ENCODE data around the gene GNG11. TPM values are rescaled to one million over a fixed set of nuclear protein-coding genes. Genes with fewer than 3 reads are reported as not detected.

Gene GNG11
- total RNA-seq, 1 donor from 2014 or later, result not detected

GRCh38 chr7:93960986-93961385 is 39.5 kb downstream of the GNG11 start:
- no peaks in the 10 kb centered on the region for H3K9me3 Mint-ChIP-seq (ENCODE audit: low read depth)
- no peak overlapping the region for H3K27ac Mint-ChIP-seq
- no peak for TF ChIP-seq CTCF (IDR thresholded peaks at IDR 0.05; ENCODE audit: unreplicated experiment)
- H3K27me3 Mint-ChIP-seq, result no peaks in the 10 kb centered on the region
- no peak overlapping the region for H3K4me3 Mint-ChIP-seq (ENCODE audit: low read depth)
- H3K4me1 Mint-ChIP-seq (ENCODE audit: low read depth), result no peaks in the 10 kb centered on the region
- no peaks in the 10 kb centered on the region for H3K36me3 Mint-ChIP-seq (ENCODE audit: insufficient read depth)
- no peak for DNase-seq (ENCODE audit: low spot score, unreplicated experiment)

DNA sequence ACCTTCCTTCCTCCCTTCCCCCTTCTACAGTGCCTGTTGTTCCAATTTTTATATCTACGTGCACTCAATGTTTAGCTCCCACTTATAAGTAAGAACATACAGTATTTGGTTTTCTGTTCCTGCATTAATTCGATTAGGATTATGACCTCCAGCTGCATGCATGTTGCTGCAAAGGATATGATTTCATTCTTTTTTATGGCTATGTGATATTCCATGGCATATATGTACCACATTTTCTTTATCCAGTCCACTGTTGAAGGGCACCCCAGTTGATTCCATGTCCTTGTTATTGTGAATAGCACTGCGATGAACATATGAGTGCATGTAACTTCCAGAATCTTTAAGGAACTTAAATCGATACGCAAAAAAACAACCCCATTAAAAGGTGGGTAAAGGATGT is 42.7 kb downstream of the GNG11 start:
- no peaks in the 10 kb centered on the region for H3K4me1 Mint-ChIP-seq (ENCODE audit: low read depth)
- no peaks in the 10 kb centered on the region for H3K27me3 Mint-ChIP-seq
- H3K9me3 Mint-ChIP-seq (ENCODE audit: low read depth), result no peaks in the 10 kb centered on the region
- H3K27ac Mint-ChIP-seq, result no peak overlapping the region
- no peak for TF ChIP-seq CTCF (IDR thresholded peaks at IDR 0.05; ENCODE audit: unreplicated experiment)
- no peak overlapping the region for H3K4me3 Mint-ChIP-seq (ENCODE audit: low read depth)
- no peaks in the 10 kb centered on the region for H3K36me3 Mint-ChIP-seq (ENCODE audit: insufficient read depth)
- no peak for DNase-seq (ENCODE audit: low spot score, unreplicated experiment)

DNA sequence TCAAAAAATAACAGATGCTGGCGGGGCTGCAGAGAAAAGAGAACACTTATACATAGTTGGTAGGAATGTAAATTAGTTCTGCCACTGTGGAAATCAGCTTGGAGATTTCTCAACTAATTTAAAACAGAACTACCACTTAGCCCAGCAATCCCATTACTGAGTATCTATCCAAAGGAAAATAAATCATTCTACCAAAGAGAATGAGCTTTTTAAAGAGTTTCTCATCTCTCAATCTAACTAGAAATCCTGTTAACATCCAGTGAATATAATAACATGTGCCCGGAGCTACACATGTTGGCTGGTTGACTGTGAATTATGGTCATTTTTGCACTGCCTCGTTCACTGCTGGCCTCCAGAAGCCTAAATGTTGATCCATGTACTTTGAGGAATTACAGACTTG is 43.3 kb downstream of the GNG11 start:
- H3K9me3 Mint-ChIP-seq (ENCODE audit: low read depth), result no peaks in the 10 kb centered on the region
- DNase-seq (ENCODE audit: low spot score, unreplicated experiment), result no peak
- H3K4me1 Mint-ChIP-seq (ENCODE audit: low read depth), result no peaks in the 10 kb centered on the region
- H3K27ac Mint-ChIP-seq, result no peak overlapping the region
- H3K4me3 Mint-ChIP-seq (ENCODE audit: low read depth), result no peak overlapping the region
- H3K36me3 Mint-ChIP-seq (ENCODE audit: insufficient read depth), result no peaks in the 10 kb centered on the region
- no peaks in the 10 kb centered on the region for H3K27me3 Mint-ChIP-seq
- no peak for TF ChIP-seq CTCF (IDR thresholded peaks at IDR 0.05; ENCODE audit: unreplicated experiment)

- no peak for TF ChIP-seq CTCF (IDR thresholded peaks at IDR 0.05; ENCODE audit: unreplicated experiment)
- no peak for DNase-seq (ENCODE audit: low spot score, unreplicated experiment)
- H3K4me3 Mint-ChIP-seq (ENCODE audit: low read depth), result no peak overlapping the region
- H3K4me1 Mint-ChIP-seq (ENCODE audit: low read depth), result no peaks in the 10 kb centered on the region
- H3K9me3 Mint-ChIP-seq (ENCODE audit: low read depth), result no peaks in the 10 kb centered on the region
- H3K36me3 Mint-ChIP-seq (ENCODE audit: insufficient read depth), result no peaks in the 10 kb centered on the region
- H3K27me3 Mint-ChIP-seq, result no peaks in the 10 kb centered on the region
- no peak overlapping the region for H3K27ac Mint-ChIP-seq
Measured at GRCh38 chr7:93968911-93969620, 47.5 kb downstream of the GNG11 start.

DNA sequence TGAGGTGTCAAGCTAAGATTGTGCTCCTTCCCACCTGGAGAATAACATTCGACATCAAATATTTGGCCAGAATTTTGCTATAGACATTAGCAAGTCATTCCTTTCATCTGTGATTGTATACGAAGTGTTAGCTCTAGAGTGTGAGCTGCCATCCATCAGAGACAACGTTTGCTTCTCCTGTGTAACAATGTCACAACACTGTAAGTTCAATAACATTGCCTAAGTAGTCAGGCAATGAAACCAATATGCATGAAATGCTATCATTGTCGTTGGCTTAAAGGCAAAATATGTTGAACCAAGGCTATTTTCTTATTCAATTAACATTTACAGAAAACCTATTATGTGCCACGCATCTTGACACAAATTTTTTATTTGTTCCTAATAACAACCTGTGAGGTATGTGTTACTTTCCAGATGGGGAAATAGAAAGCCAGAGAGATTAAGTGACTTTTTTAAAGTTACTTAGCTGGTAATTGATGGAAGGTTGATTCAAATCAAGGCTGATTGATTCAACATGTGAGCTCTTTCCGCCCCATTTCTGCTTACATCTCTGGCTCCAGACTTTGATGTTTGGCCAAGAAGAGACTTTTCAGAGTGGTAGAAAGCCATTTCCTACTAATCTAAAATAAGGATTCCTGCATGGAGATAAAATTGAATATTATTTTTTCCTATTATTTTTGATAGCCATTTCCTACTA is 50.6 kb downstream of the GNG11 start:
- H3K4me3 Mint-ChIP-seq (ENCODE audit: low read depth), result no peak overlapping the region
- no peaks in the 10 kb centered on the region for H3K36me3 Mint-ChIP-seq (ENCODE audit: insufficient read depth)
- no peaks in the 10 kb centered on the region for H3K4me1 Mint-ChIP-seq (ENCODE audit: low read depth)
- no peak for DNase-seq (ENCODE audit: low spot score, unreplicated experiment)
- no peaks in the 10 kb centered on the region for H3K27me3 Mint-ChIP-seq
- TF ChIP-seq CTCF (IDR thresholded peaks at IDR 0.05; ENCODE audit: unreplicated experiment), result no peak
- no peaks in the 10 kb centered on the region for H3K9me3 Mint-ChIP-seq (ENCODE audit: low read depth)
- no peak overlapping the region for H3K27ac Mint-ChIP-seq

All from progenitor cell of endocrine pancreas (in vitro differentiated cells).